OCI-LY1 (cell line): ENCODE results near the gene MRO.

ENCODE experiments used
- H2AFZ ChIP-seq: fragments of 200-600 bp; sonication (generic), shearing (Covaris generic); 2 replicates; pipeline ENCODE4 v1.6.0; 2014; ENCODE audit warnings: antibody characterized with exemption, mild to moderate bottlenecking, low read length
- H3F3A ChIP-seq: fragments of 200-600 bp; sonication (generic), shearing (Covaris generic); 2 replicates; pipeline ENCODE4 v1.6.0; 2014; ENCODE audit warnings: mild to moderate bottlenecking, antibody characterized with exemption, low read length, moderate library complexity; ENCODE audit not compliant: insufficient read depth
- H3K27ac ChIP-seq: fragments of 200-600 bp; sonication (generic); 2 replicates; pipeline ENCODE4 v1.5.1; 2014; ENCODE audit warnings: low read length, mixed run types, mild to moderate bottlenecking, low read depth; ENCODE audit not compliant: poor library complexity, severe bottlenecking
- H3K27me3 ChIP-seq: fragments of 200-600 bp; sonication (generic); 2 replicates; pipeline ENCODE4 v1.6.0; 2014; ENCODE audit warnings: antibody characterized with exemption, mild to moderate bottlenecking, low read length, moderate library complexity; ENCODE audit not compliant: insufficient read depth
- H3K36me3 ChIP-seq: fragments of 200-600 bp; sonication (generic); 2 replicates; pipeline ENCODE4 v1.6.1; 2014; ENCODE audit warnings: mild to moderate bottlenecking, antibody characterized with exemption, low read length, moderate library complexity, mixed read lengths; ENCODE audit not compliant: insufficient read depth
- H3K4me1 ChIP-seq: fragments of 200-600 bp; sonication (generic); 2 replicates; pipeline ENCODE4 v1.5.1; 2014; ENCODE audit warnings: mild to moderate bottlenecking, low read length, moderate library complexity; ENCODE audit not compliant: insufficient read depth, severe bottlenecking
- H3K4me2 ChIP-seq: fragments of 200-600 bp; sonication (generic), shearing (Covaris generic); 2 replicates; pipeline ENCODE4 v1.6.1; 2014; ENCODE audit warnings: low read length
- H3K4me3 ChIP-seq: fragments of 200-600 bp; sonication (generic); 2 replicates; pipeline ENCODE4 v1.5.1; 2014; ENCODE audit warnings: low read length, low read depth, mild to moderate bottlenecking, mixed read lengths; ENCODE audit not compliant: poor library complexity, severe bottlenecking
- H3K79me2 ChIP-seq: fragments of 200-600 bp; shearing (Covaris generic); 2 replicates; pipeline ENCODE4 v1.6.1; 2016; ENCODE audit warnings: mixed run types, low read length, mixed read lengths; ENCODE audit not compliant: insufficient read depth
- H3K9ac ChIP-seq: fragments of 200-600 bp; sonication (generic), shearing (Covaris generic); 2 replicates; pipeline ENCODE4 v1.6.1; 2014; ENCODE audit warnings: mild to moderate bottlenecking, low read length, mixed read lengths
- H3K9me2 ChIP-seq: fragments of 200-600 bp; sonication (generic), shearing (Covaris generic); 2 replicates; pipeline ENCODE4 v1.6.1; 2014; ENCODE audit warnings: low read depth, mild to moderate bottlenecking, low read length, mixed read lengths
- H3K9me3 ChIP-seq: fragments of 200-600 bp; shearing (Covaris generic); 2 replicates; pipeline ENCODE4 v1.6.1; 2014; ENCODE audit warnings: low read length, mixed read lengths
- H4K20me1 ChIP-seq: fragments of 200-600 bp; sonication (generic), shearing (Covaris generic); 2 replicates; pipeline ENCODE4 v1.6.0; 2016; ENCODE audit warnings: mild to moderate bottlenecking, low read length; ENCODE audit not compliant: insufficient read depth
- EZH2 ChIP-seq: fragments of 200-600 bp; sonication (generic), shearing (Covaris generic); IDR thresholded peaks from 2 replicates; pipeline ENCODE4 v1.8.0; 2017; ENCODE audit warnings: borderline replicate concordance, mixed run types, mild to moderate bottlenecking, antibody characterized with exemption, low read length, moderate library complexity, mixed read lengths
- TF ChIP-seq, protein P1 (sequence below): fragments of 200-600 bp; sonication (generic), shearing (Covaris generic); IDR thresholded peaks from 2 replicates; pipeline ENCODE4 v1.5.1; 2017; ENCODE audit warnings: mild to moderate bottlenecking, antibody characterized with exemption, low read length, moderate library complexity, mixed read lengths

The MRO gene

DNA sequence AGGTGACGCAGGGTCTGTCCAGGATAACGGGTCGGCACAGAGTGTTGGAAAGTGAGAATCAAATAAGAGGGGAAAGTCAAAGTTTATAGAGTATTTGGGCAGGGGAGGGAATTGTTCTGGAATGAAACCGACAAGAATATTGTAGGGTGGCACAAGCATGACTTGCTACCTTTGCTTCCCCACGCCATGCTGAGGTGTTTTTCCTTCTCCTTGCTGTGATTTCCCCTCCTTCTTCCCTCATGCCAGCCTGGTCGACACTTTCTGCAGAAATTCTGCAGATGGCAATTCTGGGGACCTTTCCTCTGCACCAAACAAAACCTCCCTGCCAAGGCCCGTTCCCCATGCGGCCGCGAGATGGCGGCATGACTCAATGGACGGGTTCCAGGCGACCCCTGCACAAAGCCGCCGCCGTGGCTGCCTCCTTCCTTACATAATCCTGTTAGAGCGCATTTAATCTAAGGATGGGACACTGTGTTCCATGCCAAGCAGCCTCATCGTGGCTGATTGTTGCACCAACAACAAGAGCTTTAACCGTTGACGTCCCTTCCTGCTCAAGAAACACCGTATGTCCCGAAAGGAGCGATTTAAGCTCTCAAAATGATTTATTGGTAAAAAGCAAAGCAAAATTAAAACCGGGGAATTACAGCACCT is at the start of gene MRO:
Gene MRO (minus strand): TSS at position 289 of the 651 bp plus-strand sequence. CDS start 10,616 bp downstream, outside the sequence.
- H3K4me1 ChIP-seq: peaks cover 72% of the 10 kb centered on the region
- no peaks in the 10 kb centered on the region for H3K9me3 ChIP-seq
- H3K4me2 ChIP-seq: peak within 1 kb of the TSS; percentile 79
- H3K9me2 ChIP-seq: no peaks in the 10 kb centered on the region
- H2AFZ ChIP-seq: peak within 1 kb of the TSS; percentile 81
- no peaks in the 10 kb centered on the region for H3K27me3 ChIP-seq
- H3K27ac ChIP-seq: peak within 1 kb of the TSS; percentile 94
- H3K36me3 ChIP-seq: no peaks in the 10 kb centered on the region
- TF ChIP-seq, protein P1, sequence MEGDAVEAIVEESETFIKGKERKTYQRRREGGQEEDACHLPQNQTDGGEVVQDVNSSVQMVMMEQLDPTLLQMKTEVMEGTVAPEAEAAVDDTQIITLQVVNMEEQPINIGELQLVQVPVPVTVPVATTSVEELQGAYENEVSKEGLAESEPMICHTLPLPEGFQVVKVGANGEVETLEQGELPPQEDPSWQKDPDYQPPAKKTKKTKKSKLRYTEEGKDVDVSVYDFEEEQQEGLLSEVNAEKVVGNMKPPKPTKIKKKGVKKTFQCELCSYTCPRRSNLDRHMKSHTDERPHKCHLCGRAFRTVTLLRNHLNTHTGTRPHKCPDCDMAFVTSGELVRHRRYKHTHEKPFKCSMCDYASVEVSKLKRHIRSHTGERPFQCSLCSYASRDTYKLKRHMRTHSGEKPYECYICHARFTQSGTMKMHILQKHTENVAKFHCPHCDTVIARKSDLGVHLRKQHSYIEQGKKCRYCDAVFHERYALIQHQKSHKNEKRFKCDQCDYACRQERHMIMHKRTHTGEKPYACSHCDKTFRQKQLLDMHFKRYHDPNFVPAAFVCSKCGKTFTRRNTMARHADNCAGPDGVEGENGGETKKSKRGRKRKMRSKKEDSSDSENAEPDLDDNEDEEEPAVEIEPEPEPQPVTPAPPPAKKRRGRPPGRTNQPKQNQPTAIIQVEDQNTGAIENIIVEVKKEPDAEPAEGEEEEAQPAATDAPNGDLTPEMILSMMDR: peak; percentile 92
- no peak for TF ChIP-seq EZH2
- H3K79me2 ChIP-seq: no peaks in the 10 kb centered on the region
- peak within 1 kb of the TSS; percentile 62 for H3K9ac ChIP-seq
- peaks cover 3% of the 10 kb centered on the region; the same call in 1 of the 2 replicates for H3F3A ChIP-seq
- H3K4me3 ChIP-seq: peak within 1 kb of the TSS; percentile 56
- no peaks in the 10 kb centered on the region for H4K20me1 ChIP-seq

DNA sequence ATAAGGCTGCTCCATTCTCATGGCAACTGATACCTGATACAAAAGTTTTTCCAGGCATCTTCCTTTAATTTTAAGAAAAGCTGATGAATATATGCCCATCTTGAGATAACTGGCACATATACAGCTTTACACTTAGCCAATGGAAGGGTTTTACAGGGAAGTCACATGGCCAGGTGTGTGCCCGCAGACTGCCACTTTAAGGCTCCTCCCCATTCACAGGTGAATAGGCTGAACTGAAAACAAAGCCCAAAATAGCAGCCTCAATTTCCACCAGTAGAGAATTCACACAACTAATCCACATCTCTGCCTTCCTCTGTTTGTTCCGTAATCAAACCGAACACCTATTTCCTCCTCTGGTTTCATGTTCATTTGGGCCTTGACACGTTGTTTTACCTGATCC is 49.3 kb upstream of the MRO start:
- H3K4me2 ChIP-seq: 0 out of 2 replicates have a peak overlapping the region, but pooled peaks have one; percentile 10

DNA sequence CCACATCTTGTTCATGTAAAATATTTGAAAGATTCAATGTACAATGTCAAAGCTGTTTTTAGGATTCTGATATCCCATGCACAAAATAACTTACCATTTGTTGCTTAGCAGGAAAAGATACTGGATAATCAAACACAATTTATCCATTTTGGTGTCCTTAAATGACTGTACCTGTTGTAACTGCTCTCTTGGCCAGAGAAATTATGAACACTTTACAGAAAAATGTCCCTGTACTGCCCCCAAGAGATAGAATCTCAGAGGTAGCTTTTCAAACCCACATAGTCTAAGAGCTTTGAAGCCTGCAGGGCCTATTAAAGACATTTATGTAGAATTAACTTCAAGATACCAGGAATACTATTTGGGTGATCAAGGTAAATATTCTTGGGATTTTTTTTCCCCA is 46.9 kb upstream of the MRO start:
- H3K9ac ChIP-seq: no peak overlapping the region
- no peaks in the 10 kb centered on the region for H3K79me2 ChIP-seq
- no peak overlapping the region for H2AFZ ChIP-seq
- H3K9me3 ChIP-seq: no peaks in the 10 kb centered on the region
- H3K27ac ChIP-seq: no peak overlapping the region
- H3F3A ChIP-seq: no peaks in the 10 kb centered on the region
- H3K36me3 ChIP-seq: no peaks in the 10 kb centered on the region
- TF ChIP-seq, protein P1: peak; percentile 57
- no peak for TF ChIP-seq EZH2
- no peaks in the 10 kb centered on the region for H3K27me3 ChIP-seq
- no peaks in the 10 kb centered on the region for H3K9me2 ChIP-seq
- H3K4me1 ChIP-seq: peaks cover 14% of the 10 kb centered on the region
- H3K4me3 ChIP-seq: no peak overlapping the region
- no peaks in the 10 kb centered on the region for H4K20me1 ChIP-seq
- no peak overlapping the region for H3K4me2 ChIP-seq

More for the DNA sequence above, 49.3 kb upstream of the MRO start:
- H3K4me1 ChIP-seq: peaks cover 7% of the 10 kb centered on the region
- H4K20me1 ChIP-seq: no peaks in the 10 kb centered on the region
- H3K79me2 ChIP-seq: no peaks in the 10 kb centered on the region
- H3K27me3 ChIP-seq: no peaks in the 10 kb centered on the region
- TF ChIP-seq EZH2: no peak
- TF ChIP-seq, protein P1: no peak
- H2AFZ ChIP-seq: peak overlapping the region; percentile 92; the same call in 1 of the 2 replicates
- H3K9ac ChIP-seq: no peak overlapping the region
- H3F3A ChIP-seq: no peaks in the 10 kb centered on the region
- H3K36me3 ChIP-seq: no peaks in the 10 kb centered on the region
- H3K9me2 ChIP-seq: no peaks in the 10 kb centered on the region
- no peak overlapping the region for H3K4me3 ChIP-seq
- no peak overlapping the region for H3K27ac ChIP-seq
- H3K9me3 ChIP-seq: no peaks in the 10 kb centered on the region
